22Rv1 (cell line): Measurements from ENCODE around the gene SLC7A14.

Experiments
- H3K27ac ChIP-seq: fragments of 450-650 bp; 2 replicates; pipeline ENCODE4 v1.5.1; 2017
- CTCF ChIP-seq: fragments of 450-650 bp; IDR thresholded peaks from 2 replicates; pipeline ENCODE4 v1.5.1; 2017; ENCODE audit warnings: mild to moderate bottlenecking
- ZFX ChIP-seq: fragments of 450-650 bp; IDR thresholded peaks from 2 replicates; pipeline ENCODE4 v1.6.1; 2017; ENCODE audit warnings: antibody characterized with exemption, borderline replicate concordance

Gene SLC7A14

GRCh38 chr3:170432416-170432815 lies 153.5 kb downstream of the SLC7A14 start:
- TF ChIP-seq CTCF (no peak), ZFX (no peak)
- H3K27ac ChIP-seq, result no peak overlapping the region

- no peak overlapping the region for H3K27ac ChIP-seq
- TF ChIP-seq ZFX, result no peak
- no peak for TF ChIP-seq CTCF
Observed at GRCh38 chr3:170431054-170431453, 154.8 kb downstream of the SLC7A14 start.

- H3K27ac ChIP-seq, result no peak overlapping the region
- TF ChIP-seq CTCF (no peak), ZFX (no peak)
Observed at GRCh38 chr3:170429050-170429449, 156.8 kb downstream of the SLC7A14 start.

- TF ChIP-seq CTCF (no peak), ZFX (no peak)
- no peak overlapping the region for H3K27ac ChIP-seq
Observed at GRCh38 chr3:170428095-170428494, 157.8 kb downstream of the SLC7A14 start.

- no peak overlapping the region for H3K27ac ChIP-seq
- no peak for TF ChIP-seq ZFX
- no peak for TF ChIP-seq CTCF
Observed at GRCh38 chr3:170426240-170426797, 159.6 kb downstream of the SLC7A14 start.

- no peak for TF ChIP-seq CTCF
- H3K27ac ChIP-seq, result no peak overlapping the region
Observed at GRCh38 chr3:170425491-170426239, 160.2 kb downstream of the SLC7A14 start.

GRCh38 chr3:170424879-170425278 lies 161.0 kb downstream of the SLC7A14 start:
- TF ChIP-seq ZFX (no peak), CTCF (no peak)
- H3K27ac ChIP-seq, result no peak overlapping the region
